CD4-positive, alpha-beta T cell treated with Interleukin-15 for 1 hour (primary cell): Measurements from ENCODE around the gene FAM174C.
A peak's percentile ranks its signal among the peaks of the same experiment; 100 is the strongest.
"Not testable (repeated sequence)": the region's sequence is repeated elsewhere in the genome, so short reads cannot be mapped to it uniquely, and the experiment has no call there.

Experiments
- DNase-seq: peaks from one replicate; pipeline ENCODE4 v3.0.0-alpha.2; 2020

Gene FAM174C

DNA sequence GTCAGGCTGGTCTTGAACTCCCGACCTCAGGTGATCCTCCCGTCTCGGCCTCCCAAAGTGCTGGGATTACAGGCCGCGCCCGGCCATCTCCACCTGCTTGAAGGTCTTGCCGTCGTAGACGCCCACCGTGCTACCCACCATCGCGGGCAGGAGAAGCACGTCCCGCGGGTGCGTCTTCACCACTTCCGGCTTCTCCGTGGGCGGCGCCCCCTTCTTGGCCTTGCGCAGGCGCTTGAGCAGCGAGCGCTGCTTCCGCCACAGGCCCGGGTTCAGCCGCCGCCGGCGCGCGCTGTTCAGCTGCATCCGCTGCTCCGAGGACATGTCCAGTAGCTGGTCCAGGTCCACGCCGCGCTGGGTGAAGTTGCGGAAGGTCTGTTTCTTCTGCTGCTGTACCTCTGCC, 32.0 kb downstream of the FAM174C start:
- DNase-seq: no peak

DNA sequence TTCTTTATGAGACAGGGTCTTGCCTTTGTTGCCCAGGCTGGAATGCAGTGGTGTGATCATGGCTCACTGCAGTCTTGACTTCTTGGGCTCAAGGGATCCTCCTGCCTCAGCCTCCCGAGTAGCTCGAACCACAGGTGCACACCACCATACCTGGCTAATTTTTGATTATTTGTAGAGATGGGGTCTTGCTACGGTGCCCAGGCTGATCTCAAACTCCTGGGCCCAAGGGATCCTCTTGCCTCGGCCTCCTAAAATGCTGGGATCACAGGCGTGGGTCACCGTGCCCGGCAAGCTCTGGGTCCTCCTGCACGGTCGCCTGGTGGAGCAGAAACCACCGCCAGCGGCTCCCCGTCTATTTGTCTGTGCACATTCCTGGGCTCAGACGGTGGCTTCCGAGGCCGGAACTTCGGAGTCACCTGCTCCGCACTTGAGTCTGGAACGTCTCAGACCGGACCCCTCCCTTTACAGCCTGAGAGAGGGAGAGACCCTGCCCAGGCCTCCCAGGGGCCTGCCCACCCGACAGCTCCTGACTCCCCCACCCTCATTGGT, 32.5 kb downstream of the FAM174C start:
- no peak for DNase-seq

DNA sequence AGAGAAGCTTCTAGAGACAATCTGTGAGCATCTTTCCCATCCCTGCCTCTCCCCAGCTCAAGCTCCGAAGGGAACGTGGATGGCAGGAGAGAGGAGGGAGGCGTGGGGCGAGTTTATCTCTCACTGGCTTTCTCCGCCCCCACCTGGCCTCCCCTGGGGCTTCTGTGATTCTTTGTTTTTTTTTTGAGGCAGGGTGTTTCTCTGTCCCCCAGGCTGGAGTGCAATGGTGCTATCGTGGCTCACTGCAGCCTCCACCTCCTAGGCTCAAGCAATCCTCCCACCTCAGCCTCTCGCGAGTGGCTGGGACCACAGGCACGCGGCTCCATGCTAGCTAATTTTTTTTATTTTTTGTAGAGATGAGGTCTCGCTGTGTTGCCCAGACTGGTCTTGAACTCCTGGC, 33.4 kb downstream of the FAM174C start:
- no peak for DNase-seq

DNA sequence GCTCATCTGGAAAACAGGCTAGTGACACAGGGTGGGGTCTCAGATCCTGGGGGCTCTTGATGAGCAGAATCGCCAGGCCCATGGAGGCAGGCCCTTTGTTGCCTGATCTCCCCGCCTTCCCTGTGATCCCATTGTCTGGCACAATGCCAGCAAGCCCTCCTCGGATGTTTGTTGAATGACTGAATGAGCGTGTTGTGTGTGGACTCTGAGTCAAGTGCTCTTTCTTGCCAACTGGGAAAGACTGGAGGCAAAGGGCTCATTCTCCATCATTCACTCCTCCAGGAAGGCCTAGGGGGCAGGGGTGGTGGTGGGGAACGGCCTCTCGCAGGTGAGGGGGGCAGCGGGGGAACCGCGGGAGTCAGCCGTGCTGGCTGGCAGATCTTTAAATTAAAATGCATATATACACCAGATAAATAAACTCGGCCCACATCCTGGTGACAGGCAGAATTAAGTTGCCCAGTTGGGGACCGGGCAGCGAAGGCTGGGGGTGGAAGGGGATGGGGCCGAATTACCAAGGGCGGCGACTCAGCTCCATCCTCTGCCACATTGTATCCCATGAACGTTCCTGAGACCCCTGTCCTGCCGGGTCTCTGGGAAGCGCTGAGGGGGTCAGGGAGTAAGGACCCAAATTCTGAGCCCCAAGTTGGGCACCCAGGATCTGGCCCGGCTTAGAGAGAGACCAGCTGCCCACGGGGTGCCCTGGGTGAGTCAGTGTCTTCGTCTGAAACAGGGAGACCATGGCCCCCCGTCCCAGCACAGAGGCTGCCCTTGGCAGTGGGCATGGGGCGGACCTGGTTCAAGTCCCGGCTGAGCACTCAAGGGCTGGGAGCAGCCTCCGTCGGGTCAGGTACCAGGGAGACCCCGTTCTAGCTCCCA, 34.9 kb downstream of the FAM174C start:
- DNase-seq: no peak

DNA sequence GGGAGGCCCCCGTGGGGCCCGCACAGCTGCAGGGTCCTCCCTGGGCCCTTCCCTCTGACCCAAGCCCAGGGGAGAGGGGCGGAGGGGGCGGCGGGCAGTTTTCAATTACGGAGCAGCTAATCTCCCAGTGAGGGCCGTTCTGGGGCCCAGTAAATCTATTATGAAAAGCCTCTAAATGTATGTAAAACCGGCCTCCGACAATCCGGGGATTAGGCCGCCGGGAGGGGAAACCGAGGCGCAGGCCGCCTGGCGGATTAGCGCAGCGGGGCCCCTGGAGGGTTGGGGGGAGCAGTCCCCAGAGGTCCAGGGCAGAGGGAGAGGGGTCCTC, 35.5 kb downstream of the FAM174C start:
- DNase-seq: no peak

DNA sequence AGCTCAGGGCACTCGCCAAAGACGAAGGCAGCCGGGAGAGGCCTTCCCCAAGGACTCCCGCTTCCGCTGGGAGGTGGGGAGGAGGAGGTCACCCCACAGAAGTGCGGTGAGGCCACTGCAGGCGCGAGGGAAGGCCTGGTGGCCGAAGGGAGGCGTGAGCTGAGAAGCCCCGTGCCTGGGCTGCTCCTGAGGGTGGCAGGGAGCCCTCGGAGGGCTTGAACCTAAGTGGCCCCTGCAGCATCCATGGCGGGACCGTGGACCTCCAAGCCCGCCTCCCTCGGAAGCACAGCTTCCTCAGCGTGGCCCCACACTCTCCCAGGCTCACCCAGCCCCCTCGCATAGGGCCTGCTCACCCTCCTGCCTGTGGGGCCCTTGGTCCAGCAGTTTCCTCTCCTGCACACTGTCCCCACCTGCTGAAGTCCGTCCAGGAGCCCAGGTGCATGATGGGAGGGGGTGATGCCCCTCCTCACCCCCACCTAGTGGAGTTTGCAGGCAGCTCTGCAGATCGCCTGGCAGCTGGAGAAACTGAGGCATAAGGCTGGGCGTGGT, 36.3 kb downstream of the FAM174C start:
- DNase-seq: no peak

DNA sequence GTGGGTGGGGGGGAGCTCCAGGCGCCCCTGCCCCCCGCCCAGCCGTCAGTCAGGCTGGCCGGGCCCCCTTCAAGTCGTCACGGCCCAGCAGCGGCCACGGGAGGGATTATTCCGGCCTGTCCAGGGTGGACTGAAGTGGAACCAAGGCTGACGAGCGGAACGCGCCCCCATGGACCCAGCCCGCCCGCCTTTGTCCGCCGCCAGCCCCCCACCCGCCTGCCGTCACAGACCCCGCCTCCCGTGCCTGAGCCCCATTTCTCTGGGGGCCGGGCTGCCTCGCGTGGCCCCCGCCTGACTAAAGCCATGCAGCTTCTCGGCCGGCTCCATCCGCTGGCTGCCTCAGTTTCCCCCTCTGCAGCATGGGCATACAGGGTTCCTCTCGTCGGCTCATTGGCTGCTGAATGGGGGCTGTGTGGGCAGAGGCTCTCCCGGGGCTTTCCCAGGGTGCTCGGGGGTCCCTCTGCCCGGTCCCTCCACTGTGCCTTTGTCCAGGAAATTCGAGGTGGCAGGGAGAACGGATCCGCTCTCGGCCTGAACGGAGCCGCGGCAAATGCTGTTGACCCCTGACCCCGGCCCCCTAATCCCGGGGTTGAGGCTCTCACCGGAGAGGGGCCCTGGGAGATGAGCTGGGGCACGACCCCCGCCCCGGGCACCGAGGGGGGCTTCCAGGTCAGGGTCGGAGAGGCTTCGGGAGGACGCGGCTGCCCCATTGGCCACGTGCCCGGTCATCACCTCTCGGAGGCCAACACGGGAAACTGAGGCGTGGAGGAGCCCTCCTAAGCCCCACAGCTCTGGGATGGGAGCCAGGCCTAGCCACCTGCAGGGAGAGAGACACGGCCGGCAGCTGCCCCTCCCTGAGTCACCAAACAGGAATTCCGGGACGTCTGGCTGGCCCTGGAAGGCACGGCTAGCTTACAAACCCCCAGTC, 37.7 kb downstream of the FAM174C start:
- DNase-seq: no peak

DNA sequence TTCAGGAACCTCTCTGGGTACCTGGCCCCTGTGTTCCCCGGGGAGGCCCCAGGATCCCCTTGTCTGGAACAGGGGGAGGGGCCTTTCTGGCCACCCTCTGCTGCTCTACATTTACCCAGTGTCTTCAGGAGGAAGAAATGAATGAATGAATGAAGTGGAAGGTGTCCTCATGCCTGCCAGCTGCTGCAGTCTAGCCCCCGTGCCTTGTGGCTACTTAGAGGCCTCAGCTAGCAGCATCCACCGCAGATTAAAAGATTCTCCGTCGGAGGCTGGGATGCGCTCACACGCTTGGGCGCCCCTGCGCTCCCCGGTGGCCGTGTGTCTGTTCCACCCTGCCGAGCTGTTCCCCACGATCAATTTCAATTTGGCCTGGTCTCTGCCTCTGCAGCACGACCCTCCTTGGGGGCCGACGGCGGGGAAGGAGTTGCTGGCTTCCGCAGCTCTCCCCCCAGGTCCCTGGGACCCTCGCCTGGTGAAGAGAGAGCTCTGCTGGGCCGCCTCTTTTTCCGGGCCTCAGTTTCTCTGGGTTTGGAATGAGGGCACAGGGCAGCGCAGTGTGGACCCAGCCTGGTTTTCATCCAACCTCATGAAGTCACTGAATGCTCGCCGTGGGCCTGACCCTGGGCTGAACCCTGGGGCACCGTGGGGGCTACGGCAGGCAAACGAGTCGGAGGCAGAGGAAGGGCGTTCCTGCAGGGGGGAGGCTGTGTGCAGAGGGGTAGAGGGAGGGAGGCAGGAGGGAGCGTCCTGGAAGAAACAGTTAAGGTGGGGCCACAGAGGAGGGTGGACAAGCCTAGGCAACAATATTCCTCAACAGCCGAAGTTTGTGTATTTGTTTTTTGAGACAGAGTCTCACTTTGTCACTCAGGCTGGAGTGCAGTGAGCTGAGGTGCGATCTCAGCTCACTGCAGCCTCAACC, 38.6 kb downstream of the FAM174C start:
- DNase-seq: no peak

DNA sequence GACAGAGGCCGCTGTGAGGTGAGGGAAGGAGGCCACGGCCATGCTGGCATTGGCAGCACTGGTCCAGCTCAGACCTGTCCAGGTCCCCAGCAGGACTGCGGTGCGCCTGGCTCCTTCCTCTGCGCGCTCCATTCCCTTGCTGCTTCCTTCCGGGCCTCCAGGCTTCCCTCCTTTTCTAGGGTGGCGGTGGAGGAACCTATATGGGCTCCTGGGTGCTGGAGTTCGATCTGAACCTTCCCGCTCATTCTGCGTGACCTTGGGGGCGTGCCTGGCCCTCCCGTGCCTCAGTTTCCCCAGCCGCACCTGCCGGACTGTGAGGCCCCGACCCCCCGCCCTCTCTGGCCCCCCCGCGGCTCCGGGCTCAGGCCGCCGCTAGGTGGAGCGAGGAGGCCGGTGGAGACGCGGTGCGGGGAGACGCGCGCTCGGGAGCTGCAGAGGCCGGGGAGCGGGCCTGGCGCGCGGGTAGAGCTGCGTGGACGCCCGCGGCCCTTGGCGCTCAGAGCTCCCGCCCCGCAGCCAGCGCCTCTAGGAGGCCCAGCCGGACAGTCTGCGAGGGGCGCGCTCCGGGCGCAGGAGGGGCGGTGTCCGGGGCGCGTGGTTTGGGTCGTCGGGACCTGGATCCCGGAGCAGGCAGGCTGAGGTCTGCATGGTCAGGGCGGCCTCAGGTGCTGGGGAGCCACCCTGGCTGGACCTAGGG, 40.3 kb downstream of the FAM174C start:
- DNase-seq: no peak

DNA sequence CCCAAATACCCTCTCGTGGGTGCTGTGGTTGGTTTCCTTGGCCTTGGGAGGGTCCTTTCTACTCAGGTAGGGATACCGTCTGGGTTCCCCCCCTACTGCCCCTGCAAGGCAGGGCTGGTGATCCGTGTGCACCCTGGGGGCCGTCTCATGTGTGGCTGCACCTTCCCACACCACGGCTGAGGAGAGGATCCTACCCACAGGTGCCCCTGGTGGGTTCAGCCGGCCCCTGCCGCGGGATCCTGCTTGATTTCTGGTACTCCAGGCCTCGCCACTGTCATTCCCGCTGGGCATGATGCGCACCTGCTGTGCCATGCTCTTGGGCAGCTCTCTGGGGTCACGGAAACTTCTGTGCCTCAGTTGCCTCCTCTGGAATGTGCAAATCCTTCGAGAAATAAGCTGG, 41.1 kb downstream of the FAM174C start:
- DNase-seq: no peak

DNA sequence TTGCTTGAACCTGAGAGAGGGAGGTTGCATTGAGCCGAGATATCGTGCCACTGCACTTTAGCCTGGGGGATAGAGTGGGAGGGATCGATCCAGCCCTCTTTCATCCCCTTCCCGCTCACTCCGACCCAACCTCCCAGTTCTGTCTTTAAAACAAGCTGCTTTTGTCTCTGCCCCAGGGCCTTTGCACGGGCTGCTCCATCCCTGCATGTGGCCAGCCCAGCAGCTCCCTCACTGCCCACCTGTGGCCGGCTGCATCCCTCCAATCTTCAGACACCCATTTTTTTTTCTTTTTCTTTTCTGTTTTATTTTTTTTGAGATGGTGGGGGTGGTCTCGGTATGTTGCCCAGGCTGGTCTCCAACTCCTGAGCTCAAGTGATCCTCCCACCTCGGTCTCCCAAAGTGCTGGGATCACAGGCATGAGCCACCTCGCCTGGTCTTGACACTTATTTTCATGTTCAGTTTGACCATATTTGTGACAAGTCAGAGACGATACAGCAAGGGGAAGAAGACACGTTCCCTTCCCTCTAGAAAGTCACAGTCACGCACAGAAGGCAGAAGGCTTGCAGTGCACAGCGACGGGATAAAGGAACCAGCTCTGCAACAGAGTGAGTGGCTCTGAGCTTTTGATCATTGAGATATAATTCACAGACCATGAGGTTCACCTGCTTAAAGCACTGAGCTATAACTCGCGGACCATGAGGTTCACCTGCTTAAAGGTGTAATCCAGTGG, 42.1 kb downstream of the FAM174C start:
- DNase-seq: no peak

DNA sequence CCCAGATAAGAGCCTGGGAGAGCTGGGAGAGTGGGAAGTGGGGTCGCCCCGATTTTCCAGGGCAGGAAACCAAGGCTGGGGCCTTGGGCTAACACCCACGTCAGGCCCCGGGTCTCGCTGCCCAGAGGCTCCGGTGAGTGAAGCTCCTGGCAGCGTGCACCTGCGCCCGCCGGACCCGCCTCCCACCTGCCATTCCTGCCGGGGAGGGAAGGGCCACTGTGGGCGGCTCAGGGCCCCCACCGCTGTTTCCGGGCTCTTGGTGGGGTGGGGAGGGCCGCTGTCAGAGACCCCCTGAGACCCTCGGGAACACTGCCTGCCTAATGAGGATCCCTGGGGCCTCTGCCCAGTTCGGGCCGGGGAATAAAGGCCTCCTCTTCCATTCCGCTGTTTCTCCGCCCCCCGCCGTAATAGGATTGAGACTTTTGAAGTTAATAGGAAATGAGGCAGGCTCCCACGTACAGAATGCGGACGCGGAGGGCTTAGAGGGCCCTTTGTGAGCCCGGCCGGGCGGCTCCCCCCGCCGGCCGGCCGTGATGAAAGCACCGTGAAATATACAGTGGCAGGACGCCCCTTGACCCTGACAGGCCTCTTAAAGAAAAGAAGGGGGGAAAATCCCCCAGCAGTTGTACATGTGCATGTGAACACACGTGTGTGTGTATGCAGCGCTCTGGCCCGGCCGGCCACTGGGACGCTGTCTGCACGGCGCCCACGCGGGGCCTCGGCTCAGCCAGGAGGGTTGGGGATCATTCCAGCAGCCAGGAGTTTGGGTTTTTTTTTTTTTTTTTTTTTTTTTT, 43.5 kb downstream of the FAM174C start:
- DNase-seq: no peak

DNA sequence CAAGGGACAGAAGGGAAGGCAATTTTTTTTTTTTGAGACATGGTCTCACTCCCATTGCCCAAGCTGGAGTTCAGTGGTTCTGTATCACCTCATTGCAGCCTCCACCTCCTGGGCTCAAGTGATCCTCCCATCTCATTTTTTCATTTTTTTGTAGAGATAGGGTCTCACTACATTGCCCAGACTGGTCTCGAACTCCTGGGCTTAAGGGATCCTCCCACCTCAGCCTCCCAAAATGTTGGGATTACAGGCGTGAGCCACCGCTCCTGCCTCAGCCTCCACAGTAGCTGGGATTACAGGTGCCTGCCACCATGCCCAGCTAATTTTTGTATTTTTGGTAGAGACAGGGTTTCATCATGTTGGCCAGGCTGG, 44.9 kb downstream of the FAM174C start:
- DNase-seq: not testable (repeated sequence)

DNA sequence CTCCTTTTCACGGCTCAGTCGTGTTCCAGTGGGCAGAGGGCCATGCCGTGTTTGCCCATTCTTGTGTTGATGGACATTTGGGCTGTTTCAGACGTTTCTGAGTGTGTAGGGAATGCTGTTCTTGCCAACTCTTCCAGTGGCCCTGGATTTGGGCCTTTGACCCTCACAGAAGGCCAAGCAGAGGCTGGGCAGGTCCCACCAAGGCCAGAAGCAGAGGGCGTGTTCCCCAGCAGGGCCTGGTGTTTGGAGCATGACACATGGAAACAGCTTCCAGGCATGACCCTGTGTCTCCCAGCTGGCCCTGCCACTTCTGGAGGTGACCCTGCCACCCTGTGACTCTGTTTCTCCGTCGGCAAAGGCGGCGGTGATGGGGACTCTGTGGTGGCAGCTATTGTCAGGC, 46.2 kb downstream of the FAM174C start:
- DNase-seq: no peak

DNA sequence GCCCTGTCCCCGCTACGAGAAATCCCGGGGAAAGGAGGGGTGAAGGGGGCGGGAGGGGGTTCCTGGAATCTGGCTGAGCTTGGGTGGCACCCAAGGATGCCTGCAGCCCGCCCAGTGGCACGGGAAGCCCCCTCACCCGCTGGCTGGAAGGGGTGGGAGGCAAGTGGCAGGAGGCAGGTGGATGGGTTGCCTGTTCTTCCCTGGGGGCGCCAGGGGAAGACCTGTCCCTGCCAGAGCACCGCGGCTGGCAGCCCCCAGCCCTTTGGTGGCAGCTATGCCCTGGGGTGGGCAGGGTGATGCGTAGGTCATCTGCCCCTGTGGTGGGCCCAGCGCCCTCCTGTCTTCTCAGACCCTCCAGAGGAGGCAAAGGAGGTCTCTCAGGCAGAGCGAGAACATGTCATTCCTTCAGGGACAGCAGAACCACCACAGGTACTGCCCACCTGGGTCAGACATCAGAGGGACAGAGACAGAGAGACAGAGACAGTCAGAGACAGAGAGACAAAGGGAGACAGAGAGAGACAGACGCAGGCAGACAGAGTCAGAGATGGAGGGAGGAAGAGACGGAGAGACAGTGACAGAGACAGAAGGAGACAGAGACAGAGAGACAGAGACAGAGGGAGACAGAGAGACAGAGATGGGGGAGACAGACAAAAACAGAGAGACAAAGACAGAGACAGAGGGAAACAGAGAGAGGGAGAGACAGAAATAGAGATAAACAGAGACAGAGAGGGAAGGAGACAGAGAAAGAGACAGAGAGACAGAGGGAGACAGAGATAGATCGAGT, 47.1 kb downstream of the FAM174C start:
- DNase-seq: no peak

DNA sequence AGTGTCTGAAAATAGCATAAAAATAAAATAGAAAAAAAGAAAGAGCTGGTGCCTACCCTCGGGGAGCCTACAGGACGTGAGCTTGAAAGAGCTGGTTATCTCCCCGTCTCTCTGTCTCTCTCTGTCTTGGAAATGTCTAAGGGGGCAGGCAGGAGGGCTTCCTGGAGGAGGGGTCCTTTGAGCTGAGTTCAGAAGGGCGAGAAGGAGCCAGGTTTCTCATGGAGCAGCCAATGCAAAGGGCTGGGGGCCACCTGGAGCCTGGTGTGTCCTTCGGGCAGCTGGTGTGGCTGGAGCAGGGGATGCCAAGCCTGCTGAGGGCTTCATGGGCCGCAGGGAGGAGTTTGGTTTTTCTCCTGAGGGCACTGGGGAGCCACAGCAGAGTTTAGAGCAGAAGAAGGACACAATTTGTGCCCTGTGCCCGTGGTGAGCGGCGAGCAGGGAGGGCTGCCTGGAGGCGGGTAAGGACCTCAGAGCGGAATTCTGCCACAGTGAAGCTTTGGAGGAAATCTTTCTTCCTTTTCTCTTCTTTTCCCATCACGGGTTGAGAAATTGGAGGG, 49.0 kb downstream of the FAM174C start:
- DNase-seq: no peak

DNA sequence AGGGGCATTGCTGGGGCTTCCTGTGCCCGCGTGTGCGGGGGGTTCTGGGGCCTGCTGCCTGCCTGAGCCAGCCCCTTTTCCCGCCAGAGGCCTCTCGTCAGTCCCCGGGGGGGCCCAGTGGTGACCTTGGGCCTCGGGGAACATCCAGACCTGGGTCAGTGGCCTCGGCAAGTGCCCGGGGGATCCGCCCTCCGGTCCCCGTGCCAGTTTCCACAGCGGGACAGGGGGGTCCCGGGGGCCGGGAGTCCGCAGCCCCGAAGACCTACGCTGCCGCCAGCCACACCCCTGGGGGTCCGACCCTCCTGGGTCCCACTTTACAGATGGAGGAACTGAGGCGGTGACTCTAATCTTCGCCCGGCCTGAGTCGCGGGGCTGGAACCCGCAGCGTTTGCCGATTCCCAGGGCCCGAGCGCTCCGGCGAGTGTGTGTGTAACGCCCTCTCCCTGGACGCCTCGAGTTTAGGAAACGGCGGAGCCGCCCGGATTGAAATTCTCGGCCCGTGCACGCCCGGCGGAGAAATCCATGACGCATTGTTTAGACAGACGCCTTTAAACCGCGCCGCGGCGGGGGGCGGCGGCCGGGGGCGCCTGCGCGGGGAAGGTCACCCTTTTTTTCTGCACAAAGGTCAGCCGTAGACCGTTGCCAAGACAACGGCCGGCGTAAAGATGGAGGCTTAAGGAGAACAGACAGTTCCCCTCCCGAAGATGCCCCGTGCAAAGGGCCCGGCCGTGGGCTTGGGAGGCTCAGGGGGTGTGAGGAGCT, 49.7 kb downstream of the FAM174C start:
- DNase-seq: peak; percentile 33
